WTC11 (cell line): ENCODE measurements around the gene FUT2. TPM values are rescaled to one million over a fixed set of nuclear protein-coding genes. Genes with fewer than 3 reads are reported as not detected.

Source experiments
- ATAC-seq: fragments of 200-7000 bp; cut with Tn5 transposase; 2 replicates; pipeline ENCODE4 v1.10.0; 2021; ENCODE audit warnings: mild to moderate bottlenecking, moderate library complexity
- CTCF ChIA-PET: fragments of 300-600 bp; sonication (Branson Sonifier 250); formaldehyde crosslinking; loops from one replicate; lab custom pipeline; 2021; ENCODE audit warnings: antibody characterized with exemption; lab: Charles Lee
- POLR2A ChIA-PET: fragments of 350-600 bp; sonication (Branson Sonifier 250); formaldehyde crosslinking; loops from one replicate; lab custom pipeline; 2021; ENCODE audit warnings: antibody characterized with exemption; lab: Charles Lee
- DNase-seq: peaks from one replicate; pipeline ENCODE4 v3.0.0; 2021; ENCODE audit warnings: low spot score
- H3K27ac Mint-ChIP-seq: 2 replicates; pipeline ENCODE4 v1.8.0; 2021; ENCODE audit warnings: mixed read lengths
- H3K27me3 Mint-ChIP-seq: 2 replicates; pipeline ENCODE4 v1.8.0; 2021; ENCODE audit warnings: low read depth, mild to moderate bottlenecking, moderate library complexity, mixed read lengths
- H3K36me3 Mint-ChIP-seq: 2 replicates; pipeline ENCODE4 v1.8.0; 2021; ENCODE audit warnings: mixed read lengths
- H3K4me1 Mint-ChIP-seq: 2 replicates; pipeline ENCODE4 v1.8.0; 2022; ENCODE audit warnings: mixed read lengths
- H3K4me3 Mint-ChIP-seq: 2 replicates; pipeline ENCODE4 v1.8.0; 2021; ENCODE audit warnings: mild to moderate bottlenecking, moderate library complexity, mixed read lengths
- H3K9me3 Mint-ChIP-seq: 2 replicates; pipeline ENCODE4 v1.8.0; 2021; ENCODE audit warnings: mixed read lengths
- AR ChIP-seq: fragments of 250-450 bp; sonication (Bioruptor Pico); IDR thresholded peaks from 2 replicates; pipeline ENCODE4 v1.9.0; 2021; ENCODE audit warnings: mild to moderate bottlenecking
- ATF1 ChIP-seq: sonication (generic); formaldehyde crosslinking; IDR thresholded peaks from 2 replicates; pipeline ENCODE4 v1.8.1; 2023; ENCODE audit warnings: mild to moderate bottlenecking, moderate library complexity, missing genetic modification reagents
- E2F5 ChIP-seq: sonication (generic); formaldehyde crosslinking; IDR thresholded peaks from 2 replicates; pipeline ENCODE4 v1.8.1; 2022; ENCODE audit warnings: mild to moderate bottlenecking, moderate library complexity, missing genetic modification reagents
- EMX1 ChIP-seq: fragments of 250-450 bp; sonication (Bioruptor Pico); IDR thresholded peaks from 2 replicates; pipeline ENCODE4 v1.8.0; 2021; ENCODE audit warnings: mild to moderate bottlenecking
- ESRRA ChIP-seq: sonication (generic); formaldehyde crosslinking; IDR thresholded peaks from 2 replicates; pipeline ENCODE4 v1.8.1; 2022; ENCODE audit warnings: mild to moderate bottlenecking, missing genetic modification reagents, borderline replicate concordance
- GRHL2 ChIP-seq: fragments of 250-450 bp; sonication (Bioruptor Pico); IDR thresholded peaks from 2 replicates; pipeline ENCODE4 v1.8.0; 2022; ENCODE audit warnings: mild to moderate bottlenecking, moderate library complexity; ENCODE audit not compliant: insufficient replicate concordance, severe bottlenecking
- HMGA2 ChIP-seq: fragments of 250-450 bp; sonication (Bioruptor Pico); IDR thresholded peaks from 2 replicates; pipeline ENCODE4 v1.4.0; 2021; ENCODE audit warnings: mild to moderate bottlenecking, moderate library complexity
- HMGXB4 ChIP-seq: sonication (generic); formaldehyde crosslinking; IDR thresholded peaks from 2 replicates; pipeline ENCODE4 v1.8.1; 2023; ENCODE audit warnings: mild to moderate bottlenecking, moderate library complexity, missing genetic modification reagents
- IRF2 ChIP-seq: sonication (generic); formaldehyde crosslinking; IDR thresholded peaks from 2 replicates; pipeline ENCODE4 v1.8.0; 2022; ENCODE audit warnings: low read depth, missing genetic modification reagents, borderline replicate concordance
- NFATC4 ChIP-seq: fragments of 250-450 bp; sonication (Bioruptor Pico); IDR thresholded peaks from 2 replicates; pipeline ENCODE4 v1.9.0; 2021; ENCODE audit warnings: mild to moderate bottlenecking
- NR1H2 ChIP-seq: sonication (generic); formaldehyde crosslinking; IDR thresholded peaks from 2 replicates; pipeline ENCODE4 v1.9.0; 2021; ENCODE audit warnings: mild to moderate bottlenecking, moderate library complexity, missing genetic modification reagents
- NR3C1 ChIP-seq: sonication (generic); formaldehyde crosslinking; conservative IDR thresholded peaks from 2 replicates; pipeline ENCODE4 v1.8.1; 2023; ENCODE audit warnings: low read depth, mild to moderate bottlenecking, missing genetic modification reagents
- PREB ChIP-seq: sonication (generic); formaldehyde crosslinking; IDR thresholded peaks from 2 replicates; pipeline ENCODE4 v1.8.1; 2022; ENCODE audit warnings: mild to moderate bottlenecking, missing genetic modification reagents, moderate library complexity, borderline replicate concordance
- RORB ChIP-seq: fragments of 250-450 bp; sonication (Bioruptor Pico); IDR thresholded peaks from 2 replicates; pipeline ENCODE4 v1.9.0; 2021; ENCODE audit warnings: mild to moderate bottlenecking
- SMAD4 ChIP-seq: sonication (generic); formaldehyde crosslinking; IDR thresholded peaks from 2 replicates; pipeline ENCODE4 v1.8.0; 2022; ENCODE audit warnings: mild to moderate bottlenecking, missing genetic modification reagents
- SP1 ChIP-seq: sonication (generic); formaldehyde crosslinking; conservative IDR thresholded peaks from 2 replicates; pipeline ENCODE4 v1.8.1; 2022; ENCODE audit warnings: missing genetic modification reagents
- ZBTB21 ChIP-seq: sonication (generic); formaldehyde crosslinking; IDR thresholded peaks from 2 replicates; pipeline ENCODE4 v1.8.1; 2023; ENCODE audit warnings: mild to moderate bottlenecking, missing genetic modification reagents, borderline replicate concordance
- ZNF416 ChIP-seq: fragments of 250-450 bp; sonication (Bioruptor Pico); IDR thresholded peaks from 2 replicates; pipeline ENCODE4 v1.9.0; 2021; ENCODE audit warnings: mild to moderate bottlenecking, inconsistent platforms
- total RNA-seq: library from RNA; stranded (reverse); gene quantifications from 3 replicates; pipeline ENCODE4 v1.2.3, GENCODE V29; 2021
- TF ChIP-seq, protein P1 (sequence below): fragments of 250-450 bp; sonication (Bioruptor Pico); conservative IDR thresholded peaks from 2 replicates; pipeline ENCODE4 v1.9.0; 2021; ENCODE audit warnings: mild to moderate bottlenecking

The FUT2 gene
- total RNA-seq, 1 experiment from 2014 or later, result 5.9 TPM

- no peak for TF ChIP-seq PREB (CRISPR knock-in tag)
- no peak for TF ChIP-seq E2F5 (CRISPR knock-in tag)
- TF ChIP-seq ZBTB21 (CRISPR knock-in tag), result no peak
- TF ChIP-seq HMGA2 (CRISPR knock-in tag), result no peak
- no peak for TF ChIP-seq NR1H2
- TF ChIP-seq SMAD4 (CRISPR knock-in tag), result no peak
- TF ChIP-seq HMGXB4 (CRISPR knock-in tag), result no peak
- no peak for TF ChIP-seq NR3C1 (CRISPR knock-in tag)
- TF ChIP-seq ZNF416 (CRISPR knock-in tag), result no peak
- TF ChIP-seq NFATC4 (CRISPR knock-in tag), result no peak
- no peak for TF ChIP-seq ESRRA (CRISPR knock-in tag)
- TF ChIP-seq AR, result no peak
- no peak for TF ChIP-seq ATF1 (CRISPR knock-in tag)
- TF ChIP-seq GRHL2, result no peak
- TF ChIP-seq, protein P1, sequence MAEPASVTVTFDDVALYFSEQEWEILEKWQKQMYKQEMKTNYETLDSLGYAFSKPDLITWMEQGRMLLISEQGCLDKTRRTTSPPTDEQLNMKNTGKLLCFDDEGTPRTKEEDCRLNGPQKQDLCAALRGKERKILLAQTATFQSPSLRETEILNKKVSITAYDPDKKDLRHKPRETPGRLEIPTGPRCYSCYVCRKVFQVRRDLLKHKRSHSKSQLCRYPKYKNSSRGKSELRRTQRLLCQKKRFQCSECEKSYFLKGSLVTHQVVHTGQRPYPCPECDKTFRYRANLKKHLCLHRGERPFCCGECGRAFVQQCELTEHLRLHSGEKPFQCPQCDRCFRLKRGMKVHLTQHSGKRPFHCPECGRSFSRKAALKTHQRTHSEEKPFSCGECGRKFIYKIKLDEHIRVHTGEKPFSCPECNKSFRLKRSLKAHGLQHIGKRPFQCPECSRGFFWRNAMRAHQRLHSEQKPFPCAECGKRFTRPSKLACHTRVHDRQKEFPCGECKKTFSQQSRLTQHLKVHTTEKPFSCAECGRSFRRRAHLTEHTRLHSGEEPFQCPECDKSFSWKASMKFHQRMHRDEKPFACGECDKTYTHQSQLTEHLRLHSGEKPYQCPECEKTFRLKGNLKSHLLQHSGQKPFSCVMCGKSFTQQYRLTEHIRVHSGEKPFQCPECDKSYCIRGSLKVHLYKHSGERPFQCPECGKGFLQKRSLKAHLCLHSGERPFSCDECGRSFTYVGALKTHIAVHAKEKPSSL, result no peak
- TF ChIP-seq SP1 (CRISPR knock-in tag), result no peak
- no peak for TF ChIP-seq EMX1
- TF ChIP-seq IRF2, result no peak
- no peak for TF ChIP-seq RORB (CRISPR knock-in tag)
- TF ChIP-seq, all 79 proteins: peak for 0
- ATAC-seq (no peak), DNase-seq (no peak)
- H3K9me3 Mint-ChIP-seq, result no peaks in the 10 kb centered on the region; the same call in 1 of the 2 replicates
- peaks cover 29% of the 10 kb centered on the region for H3K36me3 Mint-ChIP-seq
- ChIA-PET CTCF (interaction anchor here (1.0 kb wide), 1 partner anchor 9 kb away, joined by 4 read pairs; the partner anchor contains the start of gene FUT2), POLR2A (interaction anchor here (0.7 kb wide), 1 partner anchor 419 kb away, joined by 4 read pairs; no protein-coding TSS in a partner anchor)
- H3K4me3 Mint-ChIP-seq, result no peak overlapping the region
- H3K27me3 Mint-ChIP-seq, result no peaks in the 10 kb centered on the region
- peaks cover 9% of the 10 kb centered on the region for H3K4me1 Mint-ChIP-seq
- H3K27ac Mint-ChIP-seq, result no peak overlapping the region
These were observed 9.7 kb downstream of the FUT2 start for GRCh38 chr19:48705431-48705830.
